Measurements from ENCODE around the gene CFAP43. TPM values are rescaled to one million over a fixed set of nuclear protein-coding genes. Genes with fewer than 3 reads are reported as not detected.

CFAP43 gene
- total and polyA plus RNA-seq, 2 of the 8 experiments (the other 6 are each of a cell fraction or from before 2014, with no cell fraction given): 0.11 to 0.27 TPM

DNA sequence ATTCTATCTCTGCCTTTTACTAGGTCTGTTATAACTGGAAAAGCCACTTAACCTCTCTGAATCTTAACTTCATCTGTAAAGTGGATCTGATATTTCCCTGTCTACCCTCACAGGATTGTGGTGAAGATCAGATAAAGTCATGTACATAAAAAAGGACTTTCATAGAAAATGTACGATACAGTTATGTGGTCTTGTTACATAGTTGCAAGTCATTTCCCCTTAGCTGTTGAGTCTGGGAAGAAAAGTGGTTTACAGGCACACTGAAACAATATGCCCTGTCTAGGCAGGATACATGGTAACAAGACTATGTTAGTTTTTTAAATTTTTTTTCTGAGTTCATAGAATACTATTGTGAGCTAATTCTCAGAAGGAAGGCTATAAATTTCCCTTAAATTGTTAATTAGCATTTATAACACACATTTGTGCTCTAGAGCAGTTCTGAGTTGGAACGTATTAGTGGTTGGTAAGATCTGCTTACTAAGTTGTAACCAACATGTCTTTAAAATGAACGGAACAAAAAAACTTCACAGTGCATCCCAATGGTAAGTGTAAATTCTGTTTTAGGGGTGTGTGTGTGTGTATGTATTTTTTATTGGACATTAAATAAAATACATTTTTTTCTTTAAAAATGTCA lies 15.5 kb upstream of the CFAP43 start (continued):
- TF ChIP-seq SIRT6 (IDR thresholded peaks at IDR 0.05; ENCODE audit: low read length): no peak
- TF ChIP-seq, protein P1, sequence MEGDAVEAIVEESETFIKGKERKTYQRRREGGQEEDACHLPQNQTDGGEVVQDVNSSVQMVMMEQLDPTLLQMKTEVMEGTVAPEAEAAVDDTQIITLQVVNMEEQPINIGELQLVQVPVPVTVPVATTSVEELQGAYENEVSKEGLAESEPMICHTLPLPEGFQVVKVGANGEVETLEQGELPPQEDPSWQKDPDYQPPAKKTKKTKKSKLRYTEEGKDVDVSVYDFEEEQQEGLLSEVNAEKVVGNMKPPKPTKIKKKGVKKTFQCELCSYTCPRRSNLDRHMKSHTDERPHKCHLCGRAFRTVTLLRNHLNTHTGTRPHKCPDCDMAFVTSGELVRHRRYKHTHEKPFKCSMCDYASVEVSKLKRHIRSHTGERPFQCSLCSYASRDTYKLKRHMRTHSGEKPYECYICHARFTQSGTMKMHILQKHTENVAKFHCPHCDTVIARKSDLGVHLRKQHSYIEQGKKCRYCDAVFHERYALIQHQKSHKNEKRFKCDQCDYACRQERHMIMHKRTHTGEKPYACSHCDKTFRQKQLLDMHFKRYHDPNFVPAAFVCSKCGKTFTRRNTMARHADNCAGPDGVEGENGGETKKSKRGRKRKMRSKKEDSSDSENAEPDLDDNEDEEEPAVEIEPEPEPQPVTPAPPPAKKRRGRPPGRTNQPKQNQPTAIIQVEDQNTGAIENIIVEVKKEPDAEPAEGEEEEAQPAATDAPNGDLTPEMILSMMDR (IDR thresholded peaks at IDR 0.05; ENCODE audit: control extremely low read depth in 1 of 3, insufficient read depth in 1 of 3, low read depth in 1 of 3, low read length in 3 of 3): no peak

Data from H1 (cell line).